Forelimb muscle (tissue), 1 donor: ENCODE measurements around the gene NR2F1. TPM values are rescaled to one million over a fixed set of nuclear protein-coding genes. Genes with fewer than 3 reads are reported as not detected.

Experiments
- DNase-seq: peaks from one replicate; pipeline ENCODE4 v3.0.0-alpha.2; 2013; ENCODE audit warnings: low read depth
- polyA plus RNA-seq: library from polyadenylated mRNA; unstranded; fragments of 120-200 nt; gene quantifications from one replicate; pipeline ENCODE4 v1.2.1, GENCODE V29; 2013; ENCODE audit not compliant: insufficient read length

The NR2F1 gene
- polyA plus RNA-seq, 1 donor: 5.3 TPM

GRCh38 chr5:93590493-93590892 is 7.5 kb downstream of the NR2F1 start:
- no peak for DNase-seq

- DNase-seq: no peak
Measured at GRCh38 chr5:93591323-93591945, 8.4 kb downstream of the NR2F1 start.

- no peak for DNase-seq
Measured at GRCh38 chr5:93592883-93593282, 9.9 kb downstream of the NR2F1 start.

GRCh38 chr5:93593476-93594131 is 10.6 kb downstream of the NR2F1 start:
- DNase-seq: no peak

- DNase-seq: no peak
Measured at GRCh38 chr5:93594591-93595419, 11.8 kb downstream of the NR2F1 start.

- DNase-seq: no peak
Measured at GRCh38 chr5:93595420-93596147, 12.6 kb downstream of the NR2F1 start.

- no peak for DNase-seq
Measured at GRCh38 chr5:93596310-93596675, 13.3 kb downstream of the NR2F1 start.

GRCh38 chr5:93596676-93597490 is 13.9 kb downstream of the NR2F1 start:
- DNase-seq: no peak

- no peak for DNase-seq
Measured at GRCh38 chr5:93598091-93599000, 15.3 kb downstream of the NR2F1 start.

- DNase-seq: no peak
Measured at GRCh38 chr5:93599001-93599379, 16.0 kb downstream of the NR2F1 start.

GRCh38 chr5:93599399-93600120 is 16.5 kb downstream of the NR2F1 start:
- no peak for DNase-seq

GRCh38 chr5:93600409-93601070 is 17.5 kb downstream of the NR2F1 start:
- DNase-seq: no peak

GRCh38 chr5:93601071-93601801 is 18.2 kb downstream of the NR2F1 start:
- no peak for DNase-seq

- no peak for DNase-seq
Measured at GRCh38 chr5:93601802-93602155, 18.8 kb downstream of the NR2F1 start.

GRCh38 chr5:93602241-93603077 is 19.4 kb downstream of the NR2F1 start:
- no peak for DNase-seq

- DNase-seq: no peak
Measured at GRCh38 chr5:93603078-93603792, 20.2 kb downstream of the NR2F1 start.
